DOHH2 (cell line): ENCODE results near the gene LRFN4.

Experiments
- CTCF ChIP-seq: fragments of 200-600 bp; sonication (generic); IDR thresholded peaks from one replicate; pipeline ENCODE4 v1.5.1; 2014; ENCODE audit warnings: antibody characterized with exemption, mild to moderate bottlenecking, low read depth, low read length; ENCODE audit not compliant: poor library complexity, severe bottlenecking
- EZH2phosphoT487 ChIP-seq: fragments of 200-600 bp; sonication (generic); IDR thresholded peaks from 2 replicates; pipeline ENCODE4 v1.6.1; 2017; ENCODE audit warnings: borderline replicate concordance, mild to moderate bottlenecking, antibody characterized with exemption, low read length, moderate library complexity, mixed read lengths

GRCh38 chr11:66820381-66820780 lies 36.5 kb upstream of the LRFN4 start:
- TF ChIP-seq CTCF (no peak), EZH2phosphoT487 (no peak)
